Measurements from ENCODE around the gene PHACTR3. TPM values are rescaled to one million over a fixed set of nuclear protein-coding genes. Genes with fewer than 3 reads are reported as not detected.

PHACTR3 gene
- polyA plus RNA-seq, 1 donor (not counting 4 experiments of a cell fraction or from before 2014, with no cell fraction given), result 2.6 TPM

- H3K9ac ChIP-seq (ENCODE audit: control insufficient read depth, extremely low read depth, insufficient read depth, low read length), result no peak overlapping the region
- H4K20me1 ChIP-seq (ENCODE audit: control insufficient read depth, extremely low read depth, insufficient read depth, low read length), result no peaks in the 10 kb centered on the region
- H3K27ac ChIP-seq (ENCODE audit: control insufficient read depth, insufficient read depth, low read length), result no peak overlapping the region
- no peaks in the 10 kb centered on the region for H3K9me1 ChIP-seq (ENCODE audit: control insufficient read depth, extremely low read depth, insufficient read depth, low read length)
- H3K4me1 ChIP-seq (ENCODE audit: control insufficient read depth, extremely low read depth, insufficient read depth, low read length), result no peaks in the 10 kb centered on the region
- no peak for DNase-seq (ENCODE audit: low read depth, low spot score)
- H2AFZ ChIP-seq (ENCODE audit: control insufficient read depth, low read length), result no peak overlapping the region
- H3K79me2 ChIP-seq (ENCODE audit: control insufficient read depth, insufficient read depth, low read length), result no peaks in the 10 kb centered on the region
- H3K4me2 ChIP-seq (ENCODE audit: control insufficient read depth, extremely low read depth, insufficient read depth, low read depth, low read length), result no peak overlapping the region
- H3K4me3 ChIP-seq (ENCODE audit: control insufficient read depth in 2 of 3, extremely low read depth in 1 of 3, insufficient read depth in 2 of 3, low read depth in 1 of 3, low read length in 3 of 3), result no peak overlapping the region
- no peaks in the 10 kb centered on the region for H3K9me3 ChIP-seq (ENCODE audit: control insufficient read depth, low read depth, low read length)
- dilution Hi-C loops (cut with MboI; ENCODE audit: extremely low pct_ligation_motif_present, low sequenced_read_pairs), result no loop called here
- peaks cover 14% of the 10 kb centered on the region for H3K27me3 ChIP-seq (ENCODE audit: control insufficient read depth, extremely low read depth, insufficient read depth, low read length)
- FAIRE-seq, result no peak
- TF ChIP-seq CTCF (optimal IDR thresholded peaks at IDR 0.05 in 1 of 3, IDR thresholded peaks at IDR 0.05 in 1 of 3, conservative IDR thresholded peaks at IDR 0.05 in 1 of 3; ENCODE audit: extremely low read depth in 1 of 3, insufficient read depth in 2 of 3, low read length in 3 of 3) (no peak), EZH2 (IDR thresholded peaks at IDR 0.05; ENCODE audit: low read length) (no peak)
- no peaks in the 10 kb centered on the region for H3K36me3 ChIP-seq (ENCODE audit: control insufficient read depth in 2 of 2, extremely low read depth in 1 of 2, insufficient read depth in 2 of 2, low read length in 2 of 2)
Measured at GRCh38 chr20:59756241-59756640, 151.9 kb downstream of the PHACTR3 start.

GRCh38 chr20:59764037-59764436 lies 159.7 kb downstream of the PHACTR3 start:
- no peaks in the 10 kb centered on the region for H3K9me3 ChIP-seq (ENCODE audit: control insufficient read depth, low read depth, low read length)
- no peaks in the 10 kb centered on the region for H3K9me1 ChIP-seq (ENCODE audit: control insufficient read depth, extremely low read depth, insufficient read depth, low read length)
- no peak overlapping the region for H3K4me3 ChIP-seq (ENCODE audit: control insufficient read depth in 2 of 3, extremely low read depth in 1 of 3, insufficient read depth in 2 of 3, low read depth in 1 of 3, low read length in 3 of 3)
- H3K79me2 ChIP-seq (ENCODE audit: control insufficient read depth, insufficient read depth, low read length), result no peaks in the 10 kb centered on the region
- no peak overlapping the region for H3K4me2 ChIP-seq (ENCODE audit: control insufficient read depth, extremely low read depth, insufficient read depth, low read depth, low read length)
- no peak for FAIRE-seq
- H3K4me1 ChIP-seq (ENCODE audit: control insufficient read depth, extremely low read depth, insufficient read depth, low read length), result no peaks in the 10 kb centered on the region
- H3K36me3 ChIP-seq (ENCODE audit: control insufficient read depth in 2 of 2, extremely low read depth in 1 of 2, insufficient read depth in 2 of 2, low read length in 2 of 2), result no peaks in the 10 kb centered on the region
- no peak overlapping the region for H3K9ac ChIP-seq (ENCODE audit: control insufficient read depth, extremely low read depth, insufficient read depth, low read length)
- TF ChIP-seq EZH2 (IDR thresholded peaks at IDR 0.05; ENCODE audit: low read length), result no peak
- TF ChIP-seq CTCF (optimal IDR thresholded peaks at IDR 0.05 in 1 of 3, IDR thresholded peaks at IDR 0.05 in 1 of 3, conservative IDR thresholded peaks at IDR 0.05 in 1 of 3; ENCODE audit: extremely low read depth in 1 of 3, insufficient read depth in 2 of 3, low read length in 3 of 3), result no peak
- no peak for DNase-seq (ENCODE audit: low read depth, low spot score)
- H2AFZ ChIP-seq (ENCODE audit: control insufficient read depth, low read length), result no peak overlapping the region
- no peaks in the 10 kb centered on the region for H4K20me1 ChIP-seq (ENCODE audit: control insufficient read depth, extremely low read depth, insufficient read depth, low read length)
- dilution Hi-C loops (cut with MboI; ENCODE audit: extremely low pct_ligation_motif_present, low sequenced_read_pairs), result no loop called here
- H3K27me3 ChIP-seq (ENCODE audit: control insufficient read depth, extremely low read depth, insufficient read depth, low read length), result no peaks in the 10 kb centered on the region
- H3K27ac ChIP-seq (ENCODE audit: control insufficient read depth, insufficient read depth, low read length), result no peak overlapping the region
